GM08714 (cell line): ENCODE measurements around the gene SNX18.
"Not testable (repeated sequence)": the region's sequence is repeated elsewhere in the genome, so short reads cannot be mapped to it uniquely, and the experiment has no call there.

ENCODE experiments used
- H3K4me3 ChIP-seq: fragments of 200-500 bp; sonication (Bioruptor generic); 2 replicates; pipeline ENCODE4 v1.5.1; 2014; ENCODE audit warnings: mild to moderate bottlenecking, low read length, inconsistent platforms
- ZNF274 ChIP-seq: IDR thresholded peaks from 2 replicates; pipeline ENCODE4 v1.6.1; 2012; ENCODE audit warnings: mild to moderate bottlenecking, low read depth, low read length

SNX18 gene

GRCh38 chr5:54525692-54526091 lies 8.1 kb downstream of the SNX18 start:
- TF ChIP-seq ZNF274, result no peak
- no peak overlapping the region for H3K4me3 ChIP-seq

- no peak for TF ChIP-seq ZNF274
- no peak overlapping the region for H3K4me3 ChIP-seq
These were observed 9.2 kb downstream of the SNX18 start for GRCh38 chr5:54526604-54527288.

- no peak for TF ChIP-seq ZNF274
- no peak overlapping the region for H3K4me3 ChIP-seq
These were observed 11.2 kb downstream of the SNX18 start for GRCh38 chr5:54528633-54529209.

GRCh38 chr5:54529565-54529964 lies 12.0 kb downstream of the SNX18 start:
- TF ChIP-seq ZNF274, result no peak
- H3K4me3 ChIP-seq, result no peak overlapping the region

GRCh38 chr5:54531546-54531945 lies 14.0 kb downstream of the SNX18 start:
- TF ChIP-seq ZNF274, result no peak

GRCh38 chr5:54533541-54534190 lies 16.1 kb downstream of the SNX18 start:
- H3K4me3 ChIP-seq, result no peak overlapping the region
- no peak for TF ChIP-seq ZNF274

More at GRCh38 chr5:54531546-54531945, 14.0 kb downstream of the SNX18 start:
- no peak overlapping the region for H3K4me3 ChIP-seq

- no peak overlapping the region for H3K4me3 ChIP-seq
- no peak for TF ChIP-seq ZNF274
These were observed 16.8 kb downstream of the SNX18 start for GRCh38 chr5:54534191-54535004.

GRCh38 chr5:54535149-54535844 lies 17.7 kb downstream of the SNX18 start:
- no peak for TF ChIP-seq ZNF274
- no peak overlapping the region for H3K4me3 ChIP-seq

GRCh38 chr5:54536375-54536774 lies 18.8 kb downstream of the SNX18 start:
- not testable (repeated sequence) for H3K4me3 ChIP-seq

GRCh38 chr5:54536861-54537260 lies 19.3 kb downstream of the SNX18 start:
- H3K4me3 ChIP-seq, result not testable (repeated sequence)

- H3K4me3 ChIP-seq, result no peak overlapping the region
These were observed 20.2 kb downstream of the SNX18 start for GRCh38 chr5:54537725-54538124.

GRCh38 chr5:54538156-54538555 lies 20.6 kb downstream of the SNX18 start:
- no peak for TF ChIP-seq ZNF274
- H3K4me3 ChIP-seq, result no peak overlapping the region

More at GRCh38 chr5:54537725-54538124, 20.2 kb downstream of the SNX18 start:
- no peak for TF ChIP-seq ZNF274

GRCh38 chr5:54539001-54539400 lies 21.4 kb downstream of the SNX18 start:
- TF ChIP-seq ZNF274, result no peak
- no peak overlapping the region for H3K4me3 ChIP-seq

- TF ChIP-seq ZNF274, result no peak
- no peak overlapping the region for H3K4me3 ChIP-seq
These were observed 22.7 kb downstream of the SNX18 start for GRCh38 chr5:54540286-54540685.
